OCI-LY1 (cell line): ENCODE data around the gene NOXRED1.

ENCODE experiments used
- H2AFZ ChIP-seq: fragments of 200-600 bp; sonication (generic), shearing (Covaris generic); 2 replicates; pipeline ENCODE4 v1.6.0; 2014; ENCODE audit warnings: antibody characterized with exemption, mild to moderate bottlenecking, low read length
- H3F3A ChIP-seq: fragments of 200-600 bp; sonication (generic), shearing (Covaris generic); 2 replicates; pipeline ENCODE4 v1.6.0; 2014; ENCODE audit warnings: mild to moderate bottlenecking, antibody characterized with exemption, low read length, moderate library complexity; ENCODE audit not compliant: insufficient read depth
- H3K27ac ChIP-seq: fragments of 200-600 bp; sonication (generic); 2 replicates; pipeline ENCODE4 v1.5.1; 2014; ENCODE audit warnings: low read length, mixed run types, mild to moderate bottlenecking, low read depth; ENCODE audit not compliant: poor library complexity, severe bottlenecking
- H3K27me3 ChIP-seq: fragments of 200-600 bp; sonication (generic); 2 replicates; pipeline ENCODE4 v1.6.0; 2014; ENCODE audit warnings: antibody characterized with exemption, mild to moderate bottlenecking, low read length, moderate library complexity; ENCODE audit not compliant: insufficient read depth
- H3K36me3 ChIP-seq: fragments of 200-600 bp; sonication (generic); 2 replicates; pipeline ENCODE4 v1.6.1; 2014; ENCODE audit warnings: mild to moderate bottlenecking, antibody characterized with exemption, low read length, moderate library complexity, mixed read lengths; ENCODE audit not compliant: insufficient read depth
- H3K4me1 ChIP-seq: fragments of 200-600 bp; sonication (generic); 2 replicates; pipeline ENCODE4 v1.5.1; 2014; ENCODE audit warnings: mild to moderate bottlenecking, low read length, moderate library complexity; ENCODE audit not compliant: insufficient read depth, severe bottlenecking
- H3K4me2 ChIP-seq: fragments of 200-600 bp; sonication (generic), shearing (Covaris generic); 2 replicates; pipeline ENCODE4 v1.6.1; 2014; ENCODE audit warnings: low read length
- H3K4me3 ChIP-seq: fragments of 200-600 bp; sonication (generic); 2 replicates; pipeline ENCODE4 v1.5.1; 2014; ENCODE audit warnings: low read length, low read depth, mild to moderate bottlenecking, mixed read lengths; ENCODE audit not compliant: poor library complexity, severe bottlenecking
- H3K79me2 ChIP-seq: fragments of 200-600 bp; shearing (Covaris generic); 2 replicates; pipeline ENCODE4 v1.6.1; 2016; ENCODE audit warnings: mixed run types, low read length, mixed read lengths; ENCODE audit not compliant: insufficient read depth
- H3K9ac ChIP-seq: fragments of 200-600 bp; sonication (generic), shearing (Covaris generic); 2 replicates; pipeline ENCODE4 v1.6.1; 2014; ENCODE audit warnings: mild to moderate bottlenecking, low read length, mixed read lengths
- H3K9me2 ChIP-seq: fragments of 200-600 bp; sonication (generic), shearing (Covaris generic); 2 replicates; pipeline ENCODE4 v1.6.1; 2014; ENCODE audit warnings: low read depth, mild to moderate bottlenecking, low read length, mixed read lengths
- H3K9me3 ChIP-seq: fragments of 200-600 bp; shearing (Covaris generic); 2 replicates; pipeline ENCODE4 v1.6.1; 2014; ENCODE audit warnings: low read length, mixed read lengths
- H4K20me1 ChIP-seq: fragments of 200-600 bp; sonication (generic), shearing (Covaris generic); 2 replicates; pipeline ENCODE4 v1.6.0; 2016; ENCODE audit warnings: mild to moderate bottlenecking, low read length; ENCODE audit not compliant: insufficient read depth
- EZH2 ChIP-seq: fragments of 200-600 bp; sonication (generic), shearing (Covaris generic); IDR thresholded peaks from 2 replicates; pipeline ENCODE4 v1.8.0; 2017; ENCODE audit warnings: borderline replicate concordance, mixed run types, mild to moderate bottlenecking, antibody characterized with exemption, low read length, moderate library complexity, mixed read lengths
- TF ChIP-seq, protein P1 (sequence below): fragments of 200-600 bp; sonication (generic), shearing (Covaris generic); IDR thresholded peaks from 2 replicates; pipeline ENCODE4 v1.5.1; 2017; ENCODE audit warnings: mild to moderate bottlenecking, antibody characterized with exemption, low read length, moderate library complexity, mixed read lengths

Gene NOXRED1

DNA sequence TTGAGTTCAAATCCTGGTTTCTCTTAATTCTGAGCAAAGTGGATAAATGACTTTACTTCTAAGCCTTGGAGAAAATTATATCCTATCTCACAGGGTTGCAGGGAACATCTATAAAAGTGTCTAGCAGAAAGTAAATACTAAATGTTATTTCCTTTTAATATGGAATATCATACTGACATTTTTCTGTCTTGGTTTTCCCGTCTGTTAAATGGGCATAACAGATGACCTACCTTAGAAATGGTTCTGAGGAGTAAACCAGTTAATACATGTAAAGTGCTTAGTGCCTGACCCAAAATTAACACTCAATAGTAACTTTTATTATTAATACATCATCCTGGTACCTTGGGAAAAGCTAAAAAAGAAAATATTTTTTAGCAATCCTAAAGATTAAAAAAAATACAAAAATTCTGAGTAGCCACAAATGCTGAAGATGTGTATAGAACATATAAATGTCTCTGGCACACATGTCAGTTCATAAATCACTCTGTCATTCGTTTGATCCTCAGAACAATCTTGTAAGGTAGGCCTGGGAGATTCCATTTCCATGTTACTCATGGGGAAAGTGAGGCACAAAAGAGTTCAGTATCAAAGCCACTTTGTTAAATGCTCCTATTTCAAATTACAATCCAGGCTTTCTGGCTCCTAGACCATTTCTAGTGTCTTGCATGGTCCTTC lies 32.8 kb upstream of the NOXRED1 start:
- H2AFZ ChIP-seq, result no peak overlapping the region
- peaks cover 38% of the 10 kb centered on the region for H3K79me2 ChIP-seq
- no peaks in the 10 kb centered on the region for H3K9me3 ChIP-seq
- peak overlapping the region; percentile 75 for H3K4me2 ChIP-seq
- peak overlapping the region; percentile 86 for H3K4me3 ChIP-seq
- no peaks in the 10 kb centered on the region for H3F3A ChIP-seq
- no peaks in the 10 kb centered on the region for H4K20me1 ChIP-seq
- H3K27me3 ChIP-seq, result no peaks in the 10 kb centered on the region
- peak overlapping the region; percentile 77 for H3K9ac ChIP-seq
- H3K4me1 ChIP-seq, result peaks cover 31% of the 10 kb centered on the region
- H3K27ac ChIP-seq, result no peak overlapping the region
- peaks cover 39% of the 10 kb centered on the region for H3K36me3 ChIP-seq
- TF ChIP-seq EZH2, result no peak
- H3K9me2 ChIP-seq, result no peaks in the 10 kb centered on the region

DNA sequence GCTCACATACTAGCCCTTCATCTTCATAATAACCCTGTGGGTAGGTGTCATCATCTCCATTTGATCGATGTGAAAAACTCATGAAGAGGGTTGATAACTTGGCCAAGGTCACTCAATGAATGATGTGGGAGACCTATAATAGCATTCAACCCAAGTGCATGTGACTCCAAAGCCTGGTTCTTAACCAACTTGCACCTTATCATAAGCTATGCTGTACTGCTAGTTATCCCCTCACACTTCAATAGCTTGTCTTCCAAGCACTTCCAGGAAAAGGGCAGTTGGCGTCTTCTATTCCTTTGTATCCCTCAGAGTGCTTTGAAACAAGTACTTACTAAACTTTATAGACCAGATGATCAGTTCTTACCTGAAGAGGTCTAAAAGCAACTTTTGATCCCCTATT lies 18.9 kb upstream of the NOXRED1 start:
- no peaks in the 10 kb centered on the region for H3K79me2 ChIP-seq
- H3K9me2 ChIP-seq, result no peaks in the 10 kb centered on the region
- no peaks in the 10 kb centered on the region for H3K4me1 ChIP-seq
- TF ChIP-seq EZH2, result no peak
- TF ChIP-seq, protein P1, sequence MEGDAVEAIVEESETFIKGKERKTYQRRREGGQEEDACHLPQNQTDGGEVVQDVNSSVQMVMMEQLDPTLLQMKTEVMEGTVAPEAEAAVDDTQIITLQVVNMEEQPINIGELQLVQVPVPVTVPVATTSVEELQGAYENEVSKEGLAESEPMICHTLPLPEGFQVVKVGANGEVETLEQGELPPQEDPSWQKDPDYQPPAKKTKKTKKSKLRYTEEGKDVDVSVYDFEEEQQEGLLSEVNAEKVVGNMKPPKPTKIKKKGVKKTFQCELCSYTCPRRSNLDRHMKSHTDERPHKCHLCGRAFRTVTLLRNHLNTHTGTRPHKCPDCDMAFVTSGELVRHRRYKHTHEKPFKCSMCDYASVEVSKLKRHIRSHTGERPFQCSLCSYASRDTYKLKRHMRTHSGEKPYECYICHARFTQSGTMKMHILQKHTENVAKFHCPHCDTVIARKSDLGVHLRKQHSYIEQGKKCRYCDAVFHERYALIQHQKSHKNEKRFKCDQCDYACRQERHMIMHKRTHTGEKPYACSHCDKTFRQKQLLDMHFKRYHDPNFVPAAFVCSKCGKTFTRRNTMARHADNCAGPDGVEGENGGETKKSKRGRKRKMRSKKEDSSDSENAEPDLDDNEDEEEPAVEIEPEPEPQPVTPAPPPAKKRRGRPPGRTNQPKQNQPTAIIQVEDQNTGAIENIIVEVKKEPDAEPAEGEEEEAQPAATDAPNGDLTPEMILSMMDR, result no peak
- no peaks in the 10 kb centered on the region for H3K9me3 ChIP-seq
- H3F3A ChIP-seq, result no peaks in the 10 kb centered on the region
- no peaks in the 10 kb centered on the region for H4K20me1 ChIP-seq
- H2AFZ ChIP-seq, result no peak overlapping the region
- H3K4me2 ChIP-seq, result no peak overlapping the region
- H3K27me3 ChIP-seq, result no peaks in the 10 kb centered on the region
- peaks cover 55% of the 10 kb centered on the region for H3K36me3 ChIP-seq
- H3K27ac ChIP-seq, result no peak overlapping the region
- H3K9ac ChIP-seq, result no peak overlapping the region
- no peak overlapping the region for H3K4me3 ChIP-seq

DNA sequence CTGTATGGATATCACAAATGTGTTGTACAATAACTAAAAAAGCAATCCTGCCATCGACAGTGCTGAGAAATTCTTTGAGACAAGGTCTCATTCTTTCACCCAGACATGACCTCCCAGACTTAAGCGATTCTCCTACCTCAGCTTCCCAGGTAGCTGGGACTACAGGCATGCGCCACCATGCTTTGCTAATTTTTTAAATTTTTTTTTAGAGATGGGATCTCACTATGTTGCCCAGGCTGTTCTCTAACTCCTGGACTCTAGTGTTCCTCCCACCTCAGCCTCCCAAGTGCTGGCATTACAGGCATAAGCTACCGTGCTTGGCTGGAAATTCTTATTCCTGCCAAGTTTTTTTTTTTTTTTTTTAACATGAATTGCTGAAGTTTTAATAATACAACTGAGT lies 16.5 kb upstream of the NOXRED1 start:
- Histone ChIP-seq H3K9me3 (no peaks in the 10 kb centered on the region), H3K4me3 (no peak overlapping the region), H3K27me3 (no peaks in the 10 kb centered on the region), H3K9me2 (no peaks in the 10 kb centered on the region), H3K4me1 (no peaks in the 10 kb centered on the region), H3K9ac (no peak overlapping the region), H3K27ac (no peak overlapping the region), H2AFZ (no peak overlapping the region), H3K4me2 (no peak overlapping the region), H4K20me1 (no peaks in the 10 kb centered on the region), H3K36me3 (peaks cover 68% of the 10 kb centered on the region), H3F3A (no peaks in the 10 kb centered on the region), H3K79me2 (no peaks in the 10 kb centered on the region)
- TF ChIP-seq, protein P1, result no peak
- no peak for TF ChIP-seq EZH2

DNA sequence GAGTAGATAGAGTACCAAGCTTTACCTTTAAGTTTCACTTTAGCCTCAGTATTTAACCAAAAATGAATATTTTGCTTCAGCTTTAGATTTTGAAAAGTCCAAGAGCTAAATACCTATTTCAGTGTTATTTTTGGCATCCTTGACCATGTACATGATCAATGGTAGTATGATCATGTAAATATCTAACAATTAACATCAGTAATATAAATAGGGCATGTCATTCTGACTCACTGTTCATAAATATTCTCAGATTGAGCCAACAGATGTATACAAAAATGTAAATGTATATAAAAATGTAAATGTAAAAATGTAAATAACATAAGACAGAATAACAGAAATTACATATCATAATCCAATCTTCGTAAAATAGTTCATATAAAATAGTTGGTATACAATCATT lies 15.3 kb upstream of the NOXRED1 start:
- H3K4me1 ChIP-seq, result no peaks in the 10 kb centered on the region
- H3K4me3 ChIP-seq, result no peak overlapping the region
- no peak overlapping the region for H3K27ac ChIP-seq
- H2AFZ ChIP-seq, result no peak overlapping the region
- H3K4me2 ChIP-seq, result no peak overlapping the region
- TF ChIP-seq EZH2, result no peak
- TF ChIP-seq, protein P1, result no peak
- no peak overlapping the region for H3K9ac ChIP-seq
- H3K36me3 ChIP-seq, result peaks cover 75% of the 10 kb centered on the region
- H4K20me1 ChIP-seq, result no peaks in the 10 kb centered on the region
- H3K9me3 ChIP-seq, result no peaks in the 10 kb centered on the region
- no peaks in the 10 kb centered on the region for H3K79me2 ChIP-seq
- no peaks in the 10 kb centered on the region for H3K27me3 ChIP-seq
- no peaks in the 10 kb centered on the region for H3K9me2 ChIP-seq
- H3F3A ChIP-seq, result no peaks in the 10 kb centered on the region
